Liver (tissue), 9 donors: Measurements from ENCODE around the gene PREPL. TPM values are rescaled to one million over a fixed set of nuclear protein-coding genes. Genes with fewer than 3 reads are reported as not detected.

ENCODE experiments used
- DNase-seq: peaks from one replicate; pipeline ENCODE4 v3.0.0-alpha.2; 2017; ENCODE audit warnings: low spot score
- H3K27ac ChIP-seq, 2 donors: one replicate each; pipeline ENCODE4 v1.7.0; 2013; ENCODE audit warnings: inconsistent platforms in 2 of 2, low read length in 2 of 2, control low read depth in 1 of 2, low read depth in 1 of 2, mild to moderate bottlenecking in 1 of 2
- H3K27me3 ChIP-seq, 4 donors: one replicate each; pipeline versions ENCODE4 v1.6.1 to v1.7.0; 2013; ENCODE audit warnings: low read length in 3 of 4, inconsistent platforms in 1 of 4, mild to moderate bottlenecking in 1 of 4, moderate library complexity in 1 of 4; ENCODE audit not compliant: control insufficient read depth in 4 of 4, insufficient read depth in 4 of 4
- H3K36me3 ChIP-seq, 4 donors: one replicate each; pipeline versions ENCODE4 v1.6.1 to v1.7.0; 2013; ENCODE audit warnings: low read length in 3 of 4, mild to moderate bottlenecking in 3 of 4, low read depth in 1 of 4, moderate library complexity in 1 of 4; ENCODE audit not compliant: control insufficient read depth in 4 of 4, insufficient read depth in 3 of 4
- H3K4me1 ChIP-seq, 4 donors: one replicate each; pipeline versions ENCODE4 v1.6.1 to v1.7.0; 2013; ENCODE audit warnings: low read length in 3 of 4, mild to moderate bottlenecking in 3 of 4, moderate library complexity in 1 of 4; ENCODE audit not compliant: control insufficient read depth in 4 of 4, insufficient read depth in 4 of 4
- H3K4me3 ChIP-seq, 3 donors: one replicate each; pipeline versions ENCODE4 v1.6.1 to v1.7.0; 2013; ENCODE audit warnings: low read length in 3 of 3, control low read depth in 1 of 3, low read depth in 1 of 3, mild to moderate bottlenecking in 1 of 3
- H3K9ac ChIP-seq, 2 donors: one replicate each; pipeline ENCODE4 v1.7.0; 2013; ENCODE audit warnings: low read length in 2 of 2, mild to moderate bottlenecking in 2 of 2, moderate library complexity in 2 of 2, control low read depth in 1 of 2, low read depth in 1 of 2
- H3K9me3 ChIP-seq, 4 donors: one replicate each; pipeline versions ENCODE4 v1.6.1 to v1.7.0; 2013; ENCODE audit warnings: low read length in 3 of 4; ENCODE audit not compliant: control insufficient read depth in 4 of 4
- EGR1 ChIP-seq, 2 donors: IDR thresholded peaks; 2 replicates each; pipeline ENCODE4 v1.6.1; 2016 to 2018; ENCODE audit warnings: antibody characterized with exemption in 2 of 2, low read depth in 2 of 2
- GABPA ChIP-seq, 2 donors: IDR thresholded peaks in 1 of 2; conservative IDR thresholded peaks in 1 of 2; 2 replicates each; pipeline ENCODE4 v1.6.1; 2016; ENCODE audit warnings: antibody characterized with exemption in 2 of 2, mild to moderate bottlenecking in 1 of 2, moderate library complexity in 1 of 2
- HNF4A ChIP-seq, 2 donors: conservative IDR thresholded peaks; 2 replicates each; pipeline ENCODE4 v1.6.1; 2016; ENCODE audit warnings: antibody characterized with exemption in 2 of 2, mild to moderate bottlenecking in 2 of 2
- HNF4G ChIP-seq: IDR thresholded peaks from 2 replicates; pipeline ENCODE4 v1.6.1; 2016; ENCODE audit warnings: antibody characterized with exemption
- JUND ChIP-seq, 2 donors: IDR thresholded peaks; 2 replicates each; pipeline ENCODE4 v1.6.1; 2016; ENCODE audit warnings: antibody characterized with exemption in 2 of 2
- NR2F2 ChIP-seq: IDR thresholded peaks from 2 replicates; pipeline ENCODE4 v1.6.1; 2016; ENCODE audit warnings: antibody characterized with exemption
- RAD21 ChIP-seq, 2 donors: IDR thresholded peaks; 2 replicates each; pipeline ENCODE4 v1.6.1; 2016; ENCODE audit warnings: antibody characterized with exemption in 2 of 2, mild to moderate bottlenecking in 2 of 2
- RXRA ChIP-seq, 2 donors: IDR thresholded peaks; 2 replicates each; pipeline ENCODE4 v1.6.1; 2017 to 2018; ENCODE audit warnings: antibody characterized with exemption in 2 of 2, mild to moderate bottlenecking in 1 of 2
- TAF1 ChIP-seq: conservative IDR thresholded peaks from 2 replicates; pipeline ENCODE4 v1.6.1; 2016; ENCODE audit warnings: antibody characterized with exemption, mild to moderate bottlenecking
- WGBS: extraction: QIAGEN DNeasy Blood & Tissue Kit; methylation state at CpG from one replicate; pipeline ENCODE4 v1.1.7; 2013; 5-methylcytosine and 5-hydroxymethylcytosine counted together
- polyA plus RNA-seq, 2 donors: library from polyadenylated mRNA; stranded (reverse) in 1 of 2; unstranded in 1 of 2; fragments of 200-250 nt in 1 of 2; fragments of >200 nt in 1 of 2; fragmentation: Nextera tagmentation in 1 of 2; extraction: Ambion mirVana in 1 of 2; gene quantifications; one replicate each; pipeline versions ENCODE4 v1.2.1 to v1.2.3, GENCODE V29; 2013 to 2015
- total RNA-seq, 2 donors: library from RNA; depleted of rRNA; stranded (reverse); fragments of >200 nt; gene quantifications; one replicate each; pipeline ENCODE4 v1.2.3, GENCODE V29; 2014
- TF ChIP-seq, protein P1 (sequence below): IDR thresholded peaks from 2 replicates; pipeline ENCODE4 v1.6.1; 2016; ENCODE audit warnings: antibody characterized with exemption
- TF ChIP-seq, protein P2 (sequence below): fragments of 150-350 bp; IDR thresholded peaks from 2 replicates; pipeline ENCODE4 v1.5.1; 2017; ENCODE audit warnings: improper control_type of control experiment, low read depth, low read length; ENCODE audit not compliant: missing input control
- donor health status: healthy.
- donor health status: healthy.
- donor health status: healthy.
- donor health status: healthy.
- donor health status: healthy.

Gene PREPL
- total and polyA plus RNA-seq, 4 donors, result 7.9 to 18.8 (median 11.7) TPM

DNA sequence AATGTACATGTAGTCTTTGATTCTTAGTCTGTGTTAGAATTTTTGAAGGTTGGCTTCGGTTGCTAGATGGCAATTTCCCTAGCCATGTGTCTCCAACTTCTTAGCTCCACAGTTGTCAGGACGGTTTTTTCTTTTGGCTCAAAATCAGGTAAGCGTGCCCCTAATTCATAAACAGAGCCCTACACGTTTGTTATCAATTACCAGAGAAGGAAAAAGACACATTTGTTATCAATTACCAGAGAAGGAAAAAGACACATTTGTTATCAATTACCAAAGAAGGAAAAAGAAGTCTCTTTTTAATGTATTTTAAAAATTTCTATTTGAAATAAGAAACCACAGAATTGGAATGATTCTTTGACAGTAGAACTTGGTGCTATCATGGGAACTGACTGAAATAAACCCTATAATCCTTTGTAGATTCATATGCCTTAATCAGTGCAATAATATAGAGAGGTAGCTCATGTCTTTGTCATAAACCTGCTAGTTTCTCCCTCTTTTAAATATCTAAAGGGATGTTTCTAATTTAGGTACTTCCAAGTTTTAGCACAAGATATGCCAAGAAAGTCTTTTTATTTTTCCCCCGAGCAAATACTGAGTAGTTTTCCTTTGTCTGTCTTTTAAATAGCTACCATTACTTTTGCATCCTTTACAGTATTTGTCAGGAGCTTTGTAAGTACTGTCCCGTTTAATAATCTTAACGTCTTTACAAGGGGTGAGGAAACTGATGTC lies 36.3 kb upstream of the PREPL start:
- no peaks in the 10 kb centered on the region for H3K27me3 ChIP-seq
- TF ChIP-seq, protein P1, sequence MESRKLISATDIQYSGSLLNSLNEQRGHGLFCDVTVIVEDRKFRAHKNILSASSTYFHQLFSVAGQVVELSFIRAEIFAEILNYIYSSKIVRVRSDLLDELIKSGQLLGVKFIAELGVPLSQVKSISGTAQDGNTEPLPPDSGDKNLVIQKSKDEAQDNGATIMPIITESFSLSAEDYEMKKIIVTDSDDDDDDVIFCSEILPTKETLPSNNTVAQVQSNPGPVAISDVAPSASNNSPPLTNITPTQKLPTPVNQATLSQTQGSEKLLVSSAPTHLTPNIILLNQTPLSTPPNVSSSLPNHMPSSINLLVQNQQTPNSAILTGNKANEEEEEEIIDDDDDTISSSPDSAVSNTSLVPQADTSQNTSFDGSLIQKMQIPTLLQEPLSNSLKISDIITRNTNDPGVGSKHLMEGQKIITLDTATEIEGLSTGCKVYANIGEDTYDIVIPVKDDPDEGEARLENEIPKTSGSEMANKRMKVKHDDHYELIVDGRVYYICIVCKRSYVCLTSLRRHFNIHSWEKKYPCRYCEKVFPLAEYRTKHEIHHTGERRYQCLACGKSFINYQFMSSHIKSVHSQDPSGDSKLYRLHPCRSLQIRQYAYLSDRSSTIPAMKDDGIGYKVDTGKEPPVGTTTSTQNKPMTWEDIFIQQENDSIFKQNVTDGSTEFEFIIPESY, result no peak
- TF ChIP-seq JUND (IDR thresholded peaks at IDR 0.05) (no peak), GABPA (IDR thresholded peaks at IDR 0.05 in 1 of 2, conservative IDR thresholded peaks at IDR 0.05 in 1 of 2) (no peak), RAD21 (IDR thresholded peaks at IDR 0.05) (no peak), EGR1 (IDR thresholded peaks at IDR 0.05; ENCODE audit: low read depth in 2 of 2) (no peak), HNF4A (conservative IDR thresholded peaks at IDR 0.05) (no peak)
- H3K36me3 ChIP-seq, result no peaks in the 10 kb centered on the region
- WGBS, result 56% methylated on average over 7 of the region's 7 CpGs
- H3K4me3 ChIP-seq, result no peak overlapping the region
- no peak for DNase-seq
- H3K9me3 ChIP-seq, result no peaks in the 10 kb centered on the region
- H3K9ac ChIP-seq, result no peak overlapping the region
- no peak overlapping the region for H3K27ac ChIP-seq
- no peaks in the 10 kb centered on the region for H3K4me1 ChIP-seq

DNA sequence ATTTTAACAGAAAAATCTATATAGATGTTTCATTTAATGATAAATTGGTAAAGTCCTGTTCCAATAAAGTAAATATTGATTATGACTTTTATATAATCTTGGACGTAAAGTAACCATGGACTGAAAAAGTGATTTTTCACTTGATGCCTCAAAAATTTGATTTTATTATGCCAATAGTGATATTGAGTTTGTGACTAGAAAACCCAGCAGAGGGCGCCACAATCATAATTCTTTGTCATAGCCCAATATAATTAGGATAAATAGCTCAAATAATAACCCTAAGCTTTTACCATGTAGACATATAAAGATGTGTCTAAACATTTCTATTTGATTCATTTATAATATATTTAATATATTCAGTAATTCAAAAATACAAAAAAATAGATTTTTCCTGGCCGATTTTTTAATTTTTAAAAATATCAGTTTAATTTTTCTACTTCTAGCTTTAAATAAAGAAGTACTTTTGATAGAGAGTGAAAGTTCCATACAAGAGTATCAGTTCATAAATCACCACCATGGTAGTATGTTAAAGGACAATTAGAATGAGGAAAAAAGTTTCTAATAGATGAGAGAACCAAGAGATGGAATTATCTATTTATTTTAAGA lies 31.1 kb upstream of the PREPL start:
- DNase-seq, result peak; percentile 70
- Histone ChIP-seq H3K4me1 (no peaks in the 10 kb centered on the region), H3K27ac (no peak overlapping the region), H3K27me3 (no peaks in the 10 kb centered on the region), H3K9ac (no peak overlapping the region), H3K9me3 (no peaks in the 10 kb centered on the region), H3K4me3 (no peak overlapping the region), H3K36me3 (no peaks in the 10 kb centered on the region)
- 45% methylated on average over 3 of the region's 3 CpGs for WGBS
- TF ChIP-seq, protein P2, sequence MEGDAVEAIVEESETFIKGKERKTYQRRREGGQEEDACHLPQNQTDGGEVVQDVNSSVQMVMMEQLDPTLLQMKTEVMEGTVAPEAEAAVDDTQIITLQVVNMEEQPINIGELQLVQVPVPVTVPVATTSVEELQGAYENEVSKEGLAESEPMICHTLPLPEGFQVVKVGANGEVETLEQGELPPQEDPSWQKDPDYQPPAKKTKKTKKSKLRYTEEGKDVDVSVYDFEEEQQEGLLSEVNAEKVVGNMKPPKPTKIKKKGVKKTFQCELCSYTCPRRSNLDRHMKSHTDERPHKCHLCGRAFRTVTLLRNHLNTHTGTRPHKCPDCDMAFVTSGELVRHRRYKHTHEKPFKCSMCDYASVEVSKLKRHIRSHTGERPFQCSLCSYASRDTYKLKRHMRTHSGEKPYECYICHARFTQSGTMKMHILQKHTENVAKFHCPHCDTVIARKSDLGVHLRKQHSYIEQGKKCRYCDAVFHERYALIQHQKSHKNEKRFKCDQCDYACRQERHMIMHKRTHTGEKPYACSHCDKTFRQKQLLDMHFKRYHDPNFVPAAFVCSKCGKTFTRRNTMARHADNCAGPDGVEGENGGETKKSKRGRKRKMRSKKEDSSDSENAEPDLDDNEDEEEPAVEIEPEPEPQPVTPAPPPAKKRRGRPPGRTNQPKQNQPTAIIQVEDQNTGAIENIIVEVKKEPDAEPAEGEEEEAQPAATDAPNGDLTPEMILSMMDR, result peak; percentile 58
- TF ChIP-seq NR2F2 (no peak), RAD21 (IDR thresholded peaks at IDR 0.05) (peak; percentile 78 to 80)

DNA sequence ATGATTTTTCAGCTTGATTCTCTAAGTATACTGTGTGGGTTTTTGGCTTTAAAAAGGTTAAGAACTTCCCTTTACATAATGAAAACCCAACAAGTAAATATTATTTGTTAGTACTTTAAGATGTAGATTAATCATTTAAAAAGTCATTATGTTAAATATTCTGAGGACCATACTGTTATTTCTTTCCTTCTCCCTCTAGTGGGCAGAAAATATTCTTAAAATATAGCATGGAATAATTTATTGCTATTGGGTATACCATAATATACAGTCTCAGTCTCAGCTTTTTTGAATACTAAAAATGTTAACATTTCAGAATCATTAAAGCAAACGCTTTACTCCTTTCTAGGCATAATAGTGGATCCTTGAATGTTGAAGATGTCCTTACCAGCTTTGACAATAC lies 28.6 kb upstream of the PREPL start:
- DNase-seq, result no peak
- no peak overlapping the region for H3K9ac ChIP-seq
- H3K4me3 ChIP-seq, result no peak overlapping the region
- H3K27me3 ChIP-seq, result no peaks in the 10 kb centered on the region
- H3K4me1 ChIP-seq, result no peaks in the 10 kb centered on the region
- no peaks in the 10 kb centered on the region for H3K9me3 ChIP-seq
- H3K27ac ChIP-seq, result no peak overlapping the region
- WGBS, result 94% methylated on average over 1 of the region's 1 CpG
- no peak for TF ChIP-seq HNF4G
- TF ChIP-seq RXRA (IDR thresholded peaks at IDR 0.05), result no peak
- TF ChIP-seq TAF1, result no peak
- peak in 1 of 2 donors; percentile 25 for TF ChIP-seq RAD21 (IDR thresholded peaks at IDR 0.05)
- TF ChIP-seq NR2F2, result no peak
- H3K36me3 ChIP-seq, result no peaks in the 10 kb centered on the region
